ENCODE data around the gene PDE5A.

DNA sequence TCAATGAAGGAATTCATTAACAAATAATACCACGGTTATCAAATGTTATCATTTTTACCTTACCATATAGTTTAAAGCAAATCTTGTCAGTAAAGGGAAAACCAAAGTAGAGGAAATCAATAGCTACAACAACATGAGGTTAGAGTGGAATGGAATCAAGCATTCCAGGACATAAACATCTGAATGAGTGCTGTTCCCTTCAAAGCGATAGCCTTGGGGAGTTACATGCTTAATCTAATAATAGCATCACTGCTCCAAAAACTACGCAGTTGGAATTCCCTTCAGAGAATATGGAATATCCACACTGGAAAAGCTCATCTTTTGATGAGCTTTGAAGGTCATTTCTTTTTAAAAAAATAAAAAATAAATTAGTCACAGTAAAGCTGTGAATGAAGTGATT, 31.2 kb downstream of the PDE5A start:
- TF ChIP-seq, protein P1, sequence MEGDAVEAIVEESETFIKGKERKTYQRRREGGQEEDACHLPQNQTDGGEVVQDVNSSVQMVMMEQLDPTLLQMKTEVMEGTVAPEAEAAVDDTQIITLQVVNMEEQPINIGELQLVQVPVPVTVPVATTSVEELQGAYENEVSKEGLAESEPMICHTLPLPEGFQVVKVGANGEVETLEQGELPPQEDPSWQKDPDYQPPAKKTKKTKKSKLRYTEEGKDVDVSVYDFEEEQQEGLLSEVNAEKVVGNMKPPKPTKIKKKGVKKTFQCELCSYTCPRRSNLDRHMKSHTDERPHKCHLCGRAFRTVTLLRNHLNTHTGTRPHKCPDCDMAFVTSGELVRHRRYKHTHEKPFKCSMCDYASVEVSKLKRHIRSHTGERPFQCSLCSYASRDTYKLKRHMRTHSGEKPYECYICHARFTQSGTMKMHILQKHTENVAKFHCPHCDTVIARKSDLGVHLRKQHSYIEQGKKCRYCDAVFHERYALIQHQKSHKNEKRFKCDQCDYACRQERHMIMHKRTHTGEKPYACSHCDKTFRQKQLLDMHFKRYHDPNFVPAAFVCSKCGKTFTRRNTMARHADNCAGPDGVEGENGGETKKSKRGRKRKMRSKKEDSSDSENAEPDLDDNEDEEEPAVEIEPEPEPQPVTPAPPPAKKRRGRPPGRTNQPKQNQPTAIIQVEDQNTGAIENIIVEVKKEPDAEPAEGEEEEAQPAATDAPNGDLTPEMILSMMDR (IDR thresholded peaks at IDR 0.05): no peak
- TF ChIP-seq POLR2A (IDR thresholded peaks at IDR 0.05): no peak

Measured in testis (tissue), 2 donors.